8988T (cell line): ENCODE results near the gene HSPA1B.
"Not testable (repeated sequence)": the region's sequence is repeated elsewhere in the genome, so short reads cannot be mapped to it uniquely, and the experiment has no call there.

Experiments used
- DNase-seq: peaks from one replicate; pipeline ENCODE4 v3.0.0; 2011

HSPA1B gene

GRCh38 chr6:31799781-31800180, 27.8 kb upstream of the HSPA1B start:
- DNase-seq: no peak

GRCh38 chr6:31801031-31801927, 26.3 kb upstream of the HSPA1B start:
- not testable (repeated sequence) for DNase-seq

- no peak for DNase-seq
Observed at GRCh38 chr6:31805939-31806469, 21.5 kb upstream of the HSPA1B start.

GRCh38 chr6:31806470-31807272, 20.9 kb upstream of the HSPA1B start, which contains the start of gene LSM2:
Gene LSM2, minus strand, starts transcription at chr6:31806966. Its CDS starts 209 bp downstream, at chr6:31806757.
- peak; percentile 96 for DNase-seq

- not testable (repeated sequence) for DNase-seq
Observed at GRCh38 chr6:31808599-31808998, 18.9 kb upstream of the HSPA1B start.

GRCh38 chr6:31811645-31812044, 15.9 kb upstream of the HSPA1B start:
- DNase-seq: no peak

- DNase-seq: no peak
Observed at GRCh38 chr6:31813465-31813849, 14.1 kb upstream of the HSPA1B start.

GRCh38 chr6:31814677-31815024, 12.9 kb upstream of the HSPA1B start:
- peak; percentile 86 for DNase-seq

GRCh38 chr6:31815025-31815838, 12.3 kb upstream of the HSPA1B start, which contains the start of the genes HSPA1A and HSPA1L:
Gene HSPA1A, plus strand, starts transcription at chr6:31815543. Its CDS starts 214 bp downstream, at chr6:31815757.
Gene HSPA1L, minus strand, starts transcription at chr6:31815283. Its CDS starts 3,311 bp downstream, at chr6:31811972.
- DNase-seq: peak; percentile 92

GRCh38 chr6:31817133-31817928, 10.2 kb upstream of the HSPA1B start:
- not testable (repeated sequence) for DNase-seq

- not testable (repeated sequence) for DNase-seq
Observed at GRCh38 chr6:31817929-31818511, 9.5 kb upstream of the HSPA1B start.

- no peak for DNase-seq
Observed at GRCh38 chr6:31819871-31820299, 7.7 kb upstream of the HSPA1B start.

- not testable (repeated sequence) for DNase-seq
Observed at GRCh38 chr6:31820399-31820798, 7.1 kb upstream of the HSPA1B start.

GRCh38 chr6:31821301-31822035, 6.1 kb upstream of the HSPA1B start:
- DNase-seq: peak; percentile 60

- DNase-seq: no peak
Observed at GRCh38 chr6:31822036-31822821, 5.3 kb upstream of the HSPA1B start.

- not testable (repeated sequence) for DNase-seq
Observed at GRCh38 chr6:31823592-31824196, 3.8 kb upstream of the HSPA1B start.

GRCh38 chr6:31825553-31825952, 2.0 kb upstream of the HSPA1B start:
- DNase-seq: no peak

GRCh38 chr6:31826793-31827285, 699 bp upstream of the HSPA1B start:
- peak; percentile 42 for DNase-seq
